NCI-H1092 (cell line): ENCODE measurements around the gene BACE1-AS.
"Not testable (repeated sequence)": the region's sequence is repeated elsewhere in the genome, so short reads cannot be mapped to it uniquely, and the experiment has no call there.

Source experiments
- DNase-seq: peaks from one replicate; lab custom pipeline; 2025; lab: John Stamatoyannopoulos, UW

BACE1-AS gene

DNA sequence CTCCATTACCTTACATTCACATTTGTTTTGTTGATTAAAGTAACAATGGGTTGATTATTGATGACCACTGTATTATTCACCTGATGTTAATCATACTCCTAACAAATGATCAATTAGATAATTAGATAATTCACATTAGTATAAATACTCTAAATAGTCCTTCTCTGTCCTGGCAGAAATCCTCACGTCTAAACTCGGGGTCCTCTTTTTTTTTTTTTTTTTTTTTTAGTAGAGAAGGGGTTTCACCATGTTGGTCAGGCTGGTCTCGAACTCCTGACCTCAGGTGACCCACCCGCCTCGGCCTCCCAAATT is 36.1 kb downstream of the BACE1-AS start:
- not testable (repeated sequence) for DNase-seq

GRCh38 chr11:117327567-117328374 is 36.6 kb downstream of the BACE1-AS start, which contains the start of gene CEP164:
Gene CEP164, plus strand, starts transcription at chr11:117327854. Its CDS starts 10,733 bp downstream, at chr11:117338587.
- peak; percentile 97 for DNase-seq

GRCh38 chr11:117328375-117329010 is 37.3 kb downstream of the BACE1-AS start:
- peak; percentile 8 for DNase-seq

DNA sequence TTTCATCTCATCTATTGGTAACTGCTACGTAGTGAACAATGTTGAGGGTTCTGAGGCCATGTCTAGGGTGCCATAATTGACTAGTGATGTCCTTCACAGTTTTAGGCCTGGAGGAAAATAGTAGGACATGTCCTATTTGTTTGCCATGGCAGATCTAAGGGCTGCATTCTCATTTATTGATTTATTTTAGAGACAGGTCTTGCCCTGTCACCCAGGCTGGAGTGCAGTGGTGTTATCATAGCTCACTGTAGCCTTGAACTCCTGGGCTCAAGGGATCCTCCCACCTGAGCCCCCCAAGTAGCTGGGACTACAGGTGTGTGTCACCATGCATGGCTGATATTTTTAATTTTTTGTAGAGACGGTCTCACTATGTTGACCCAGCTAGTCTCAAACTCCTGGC is 41.7 kb downstream of the BACE1-AS start:
- DNase-seq = no peak

- no peak for DNase-seq
Measured at GRCh38 chr11:117333917-117334316, 42.8 kb downstream of the BACE1-AS start.

- no peak for DNase-seq
Measured at GRCh38 chr11:117334896-117335295, 43.8 kb downstream of the BACE1-AS start.

DNA sequence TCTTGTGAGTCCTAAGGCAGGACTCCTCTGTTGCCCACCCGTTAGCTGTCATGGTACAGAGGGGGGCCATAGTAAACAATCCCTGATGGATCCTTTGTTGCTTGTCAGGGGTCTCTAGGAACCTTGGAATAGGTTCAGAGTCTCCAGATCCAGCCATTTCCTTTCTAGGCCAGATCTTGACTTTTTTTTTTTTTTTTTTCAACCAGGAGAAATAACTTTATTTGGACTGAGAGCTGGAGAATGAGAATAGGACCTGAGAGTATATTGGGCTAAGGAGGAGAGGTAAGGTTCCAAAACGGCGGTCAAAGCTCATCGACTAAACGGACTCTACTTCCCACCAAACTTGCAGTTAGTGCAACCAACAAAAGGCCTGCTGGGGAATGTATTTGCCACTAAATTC is 44.3 kb downstream of the BACE1-AS start:
- no peak for DNase-seq

GRCh38 chr11:117337076-117337475 is 45.9 kb downstream of the BACE1-AS start:
- DNase-seq = no peak
